ENCODE measurements around the gene PRIMPOL.
A peak's percentile ranks its signal among the peaks of the same experiment; 100 is the strongest.
"Not testable (repeated sequence)": the region's sequence is repeated elsewhere in the genome, so short reads cannot be mapped to it uniquely, and the experiment has no call there.

Gene PRIMPOL

GRCh38 chr4:184649026-184649970 lies at the start of gene PRIMPOL, which contains the start of gene CASP3:
Gene PRIMPOL, plus strand, starts transcription at chr4:184649738. Its CDS starts 7,403 bp downstream, at chr4:184657141.
Gene CASP3, minus strand, starts transcription at chr4:184649447. Its CDS starts 10,994 bp downstream, at chr4:184638453.
- peak; percentile 54 for DNase-seq

- DNase-seq: not testable (repeated sequence)
Observed at GRCh38 chr4:184600982-184601381, 48.6 kb upstream of the PRIMPOL start.

GRCh38 chr4:184602857-184603256 lies 46.7 kb upstream of the PRIMPOL start:
- not testable (repeated sequence) for DNase-seq

- not testable (repeated sequence) for DNase-seq
Observed at GRCh38 chr4:184607429-184607828, 42.1 kb upstream of the PRIMPOL start.

GRCh38 chr4:184612074-184612473 lies 37.5 kb upstream of the PRIMPOL start:
- DNase-seq: no peak

- no peak for DNase-seq
Observed at GRCh38 chr4:184613405-184613804, 36.1 kb upstream of the PRIMPOL start.

GRCh38 chr4:184614509-184614908 lies 35.0 kb upstream of the PRIMPOL start:
- no peak for DNase-seq

GRCh38 chr4:184616168-184616567 lies 33.4 kb upstream of the PRIMPOL start:
- not testable (repeated sequence) for DNase-seq

- no peak for DNase-seq
Observed at GRCh38 chr4:184616633-184617551, 32.6 kb upstream of the PRIMPOL start.

GRCh38 chr4:184617600-184618196 lies 31.8 kb upstream of the PRIMPOL start:
- DNase-seq: no peak

- no peak for DNase-seq
Observed at GRCh38 chr4:184620212-184620867, 29.2 kb upstream of the PRIMPOL start.

GRCh38 chr4:184621518-184621917 lies 28.0 kb upstream of the PRIMPOL start:
- DNase-seq: no peak

GRCh38 chr4:184624504-184624903 lies 25.0 kb upstream of the PRIMPOL start:
- DNase-seq: not testable (repeated sequence)

- DNase-seq: no peak
Observed at GRCh38 chr4:184624972-184625554, 24.5 kb upstream of the PRIMPOL start.

- not testable (repeated sequence) for DNase-seq
Observed at GRCh38 chr4:184625783-184626596, 23.5 kb upstream of the PRIMPOL start.

GRCh38 chr4:184628103-184628502 lies 21.4 kb upstream of the PRIMPOL start:
- DNase-seq: no peak

GRCh38 chr4:184632842-184633241 lies 16.7 kb upstream of the PRIMPOL start:
- no peak for DNase-seq

- DNase-seq: no peak
Observed at GRCh38 chr4:184635381-184635780, 14.2 kb upstream of the PRIMPOL start.

GRCh38 chr4:184636144-184636543 lies 13.4 kb upstream of the PRIMPOL start:
- no peak for DNase-seq

- DNase-seq: no peak
Observed at GRCh38 chr4:184636897-184637296, 12.6 kb upstream of the PRIMPOL start.

GRCh38 chr4:184641022-184641421 lies 8.5 kb upstream of the PRIMPOL start:
- DNase-seq: no peak
